Middle frontal gyrus (tissue), 1 donor: Measurements from ENCODE around the gene C1QBP.
A peak's percentile ranks its signal among the peaks of the same experiment; 100 is the strongest.
"Not testable (repeated sequence)": the region's sequence is repeated elsewhere in the genome, so short reads cannot be mapped to it uniquely, and the experiment has no call there.

ENCODE experiments used
- DNase-seq: peaks from one replicate; pipeline ENCODE4 v3.0.0-alpha.2; 2015; ENCODE audit warnings: low spot score; ENCODE audit errors: extremely low spot score

Gene C1QBP, protein sequence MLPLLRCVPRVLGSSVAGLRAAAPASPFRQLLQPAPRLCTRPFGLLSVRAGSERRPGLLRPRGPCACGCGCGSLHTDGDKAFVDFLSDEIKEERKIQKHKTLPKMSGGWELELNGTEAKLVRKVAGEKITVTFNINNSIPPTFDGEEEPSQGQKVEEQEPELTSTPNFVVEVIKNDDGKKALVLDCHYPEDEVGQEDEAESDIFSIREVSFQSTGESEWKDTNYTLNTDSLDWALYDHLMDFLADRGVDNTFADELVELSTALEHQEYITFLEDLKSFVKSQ

GRCh38 chr17:5438716-5439445 is at the start of gene C1QBP:
TSS of gene C1QBP (minus strand) at chr17:5439155. CDS start at chr17:5439073, 82 bp downstream.
- DNase-seq = peak; percentile 89

DNA sequence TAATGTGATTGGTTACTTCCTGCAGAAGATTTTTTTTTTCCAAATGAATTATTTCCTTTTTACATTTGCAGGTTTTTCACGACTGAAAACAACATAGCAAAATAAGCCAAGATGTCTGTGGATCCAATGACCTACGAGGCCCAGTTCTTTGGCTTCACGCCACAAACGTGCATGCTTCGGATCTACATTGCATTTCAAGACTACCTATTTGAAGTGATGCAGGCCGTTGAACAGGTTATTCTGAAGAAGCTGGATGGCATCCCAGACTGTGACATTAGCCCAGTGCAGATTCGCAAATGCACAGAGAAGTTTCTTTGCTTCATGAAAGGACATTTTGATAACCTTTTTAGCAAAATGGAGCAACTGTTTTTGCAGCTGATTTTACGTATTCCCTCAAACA is 49.8 kb upstream of the C1QBP start:
- DNase-seq = no peak

DNA sequence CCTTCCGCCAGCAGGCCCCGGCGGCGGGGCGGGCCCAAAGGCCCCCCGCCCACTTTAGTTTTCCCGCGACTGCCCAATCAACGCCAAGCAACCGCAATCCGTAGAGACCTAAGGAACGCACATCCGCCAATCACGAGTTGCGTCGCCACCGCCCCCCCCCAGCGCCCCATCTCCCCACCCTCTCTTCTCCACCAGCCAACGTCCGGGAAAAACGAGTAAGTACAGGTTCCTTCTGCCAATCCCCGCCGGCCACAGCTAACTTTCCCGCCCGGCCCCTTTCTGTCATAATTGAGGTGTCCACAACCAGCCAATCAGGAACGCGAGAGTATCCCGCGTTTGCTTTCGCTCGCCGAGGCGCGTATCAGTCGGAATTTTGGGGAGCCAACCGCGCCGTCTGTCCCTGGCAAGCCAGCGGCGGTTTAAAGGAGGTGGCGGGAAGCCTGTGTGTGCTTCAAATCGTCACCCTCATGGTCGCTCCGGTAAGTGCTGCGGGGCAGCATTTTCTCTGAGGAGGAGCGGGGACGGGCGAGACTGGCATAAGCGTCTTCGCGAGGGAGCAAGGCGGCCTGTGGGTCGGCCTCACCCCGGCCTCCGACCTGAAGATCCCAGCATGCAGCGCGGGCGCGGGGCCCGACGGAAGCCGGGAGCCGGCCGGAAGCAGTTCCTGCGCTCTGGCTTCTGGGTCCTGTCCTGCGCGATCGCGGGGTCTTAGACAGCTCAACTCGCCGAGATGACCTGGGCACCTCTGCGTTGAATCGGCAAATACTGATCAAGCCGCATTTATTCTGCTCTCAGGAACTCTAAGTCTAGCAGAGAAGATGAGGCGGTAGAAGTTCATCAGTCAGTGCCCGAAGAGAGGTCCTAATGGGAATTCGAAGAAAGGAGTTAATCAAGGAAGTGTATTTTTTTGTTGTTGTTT is 47.5 kb upstream of the C1QBP start, which contains the start of gene MIS12:
Gene MIS12 (plus strand): TSS at position 361 of the 919 bp plus-strand sequence. CDS start 2,297 bp downstream, outside the sequence.
- DNase-seq = peak; percentile 96

GRCh38 chr17:5485270-5486205 is 46.6 kb upstream of the C1QBP start, which contains the start of gene DERL2:
TSS of gene DERL2 (minus strand) at chr17:5486178. CDS start at chr17:5486161, 17 bp downstream.
- DNase-seq = no peak

DNA sequence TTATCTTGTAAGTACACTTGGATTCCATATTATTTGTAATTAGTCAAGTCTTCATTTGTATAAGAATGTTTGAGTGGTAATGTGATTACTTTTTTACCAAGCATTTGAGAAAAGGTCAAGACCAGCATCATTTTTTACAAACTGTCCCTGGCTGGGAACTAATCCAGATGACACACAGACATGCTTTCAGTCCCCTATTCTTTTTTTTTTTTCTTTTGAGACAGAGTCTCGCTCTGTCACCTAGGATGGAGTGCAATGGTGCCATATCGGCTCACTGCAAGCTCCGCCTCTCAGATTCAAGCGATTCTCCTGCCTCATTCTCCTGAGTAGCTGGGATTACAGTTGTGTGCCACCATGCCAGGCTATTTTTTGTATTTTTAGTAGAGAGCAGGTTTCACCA is 42.5 kb upstream of the C1QBP start:
- no peak for DNase-seq

GRCh38 chr17:5480962-5481361 is 42.0 kb upstream of the C1QBP start:
- DNase-seq = no peak

DNA sequence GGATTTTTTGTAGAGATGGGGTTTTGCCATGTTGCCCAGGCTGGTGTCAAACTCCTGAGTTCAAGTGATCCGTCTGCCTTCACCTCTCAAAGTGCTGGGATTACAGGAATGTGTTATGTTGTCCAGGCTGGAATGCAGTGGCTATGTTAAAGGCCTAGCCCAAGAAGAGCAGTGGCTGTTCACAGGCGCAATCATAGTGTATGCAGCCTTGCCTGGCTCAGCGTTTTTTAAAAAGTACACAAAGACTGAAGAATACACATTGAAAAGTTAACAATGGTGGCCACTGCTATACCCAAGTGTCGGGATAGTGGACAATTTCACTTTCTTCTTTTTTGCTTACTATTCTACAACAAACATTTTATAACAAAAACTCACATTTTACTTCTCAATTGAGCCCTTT is 40.0 kb upstream of the C1QBP start:
- no peak for DNase-seq

GRCh38 chr17:5473906-5474305 is 35.0 kb upstream of the C1QBP start:
- DNase-seq = no peak

GRCh38 chr17:5472511-5472910 is 33.6 kb upstream of the C1QBP start:
- DNase-seq = no peak

DNA sequence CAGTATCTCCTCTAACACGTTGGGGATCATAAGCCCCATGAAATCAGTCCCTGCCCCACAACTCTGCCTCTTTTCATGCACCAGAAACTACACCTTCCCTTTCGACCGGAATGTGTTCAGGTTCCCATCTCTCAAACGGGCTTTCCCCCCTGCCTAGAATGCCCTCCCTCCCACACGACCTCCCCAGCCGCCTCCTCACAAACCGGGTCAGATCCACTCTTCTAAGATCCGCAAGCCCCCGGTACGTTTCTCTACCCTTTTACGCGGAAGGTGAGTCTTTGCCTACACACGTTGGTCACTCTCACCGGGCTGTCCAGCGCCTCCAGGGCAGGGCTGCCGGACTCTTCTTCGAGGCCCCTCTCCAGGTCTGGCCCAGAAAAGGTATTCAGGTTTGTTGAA is 29.1 kb upstream of the C1QBP start:
- DNase-seq = no peak

- no peak for DNase-seq
Observed at GRCh38 chr17:5467416-5467815, 28.5 kb upstream of the C1QBP start.

DNA sequence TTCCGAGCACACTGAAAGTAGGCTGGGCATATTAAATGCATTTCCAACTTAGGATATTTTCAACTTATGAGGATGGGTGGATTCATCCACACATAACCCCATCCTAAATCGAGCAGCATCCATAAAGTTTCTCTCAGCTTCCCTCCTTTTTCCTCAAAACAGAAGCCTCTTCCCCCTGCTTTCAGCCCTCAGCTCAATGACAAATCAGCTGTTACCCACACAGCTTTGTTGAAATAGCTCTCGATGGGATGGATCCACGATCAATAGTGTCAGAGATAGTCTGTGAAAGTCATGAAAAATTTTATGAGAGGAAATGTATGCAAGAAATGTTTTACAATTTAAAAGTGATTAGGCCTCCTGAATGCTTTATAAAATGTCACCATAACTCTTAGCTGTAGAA is 27.3 kb upstream of the C1QBP start:
- DNase-seq = no peak

DNA sequence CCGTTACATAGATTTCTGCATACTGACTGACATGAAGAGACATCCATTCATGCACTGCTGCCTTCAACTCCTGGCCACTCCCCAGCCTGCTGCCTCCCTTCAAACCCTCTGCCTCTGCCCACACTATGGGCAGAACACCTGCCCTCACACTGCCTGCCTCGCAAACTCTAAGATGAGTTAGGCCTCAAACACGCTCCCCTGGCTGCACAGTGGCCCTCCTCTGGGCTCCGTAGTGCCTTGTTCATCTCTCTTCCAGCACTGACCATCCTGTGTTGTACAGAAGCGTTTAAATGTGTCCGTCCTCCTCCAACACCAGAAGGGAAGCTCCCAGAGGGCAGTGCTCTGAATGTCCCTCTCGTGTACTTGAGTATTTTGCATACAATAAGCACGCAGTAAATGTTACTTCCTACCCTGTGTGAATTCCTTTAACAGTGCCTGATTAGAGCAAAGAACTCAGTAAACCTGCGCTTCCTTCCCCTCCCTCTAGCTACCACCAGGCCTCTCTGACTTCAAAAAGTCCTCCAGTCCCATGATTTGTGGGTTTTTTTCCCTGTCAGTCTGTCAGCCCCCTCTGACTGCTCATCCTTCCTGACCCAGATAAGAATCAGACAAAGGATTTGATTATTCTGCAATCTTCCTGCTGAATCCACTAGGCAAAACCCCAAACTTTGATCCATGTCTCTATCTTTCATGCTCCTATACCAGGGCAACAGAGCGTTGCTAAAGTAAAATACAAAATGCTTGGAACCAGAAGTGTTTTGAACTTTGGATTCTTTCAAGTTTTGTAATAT is 26.0 kb upstream of the C1QBP start:
- no peak for DNase-seq

GRCh38 chr17:5446786-5447185 is 7.8 kb upstream of the C1QBP start:
- DNase-seq = peak; percentile 44

- DNase-seq = no peak
Observed at GRCh38 chr17:5444209-5444608, 5.3 kb upstream of the C1QBP start.

DNA sequence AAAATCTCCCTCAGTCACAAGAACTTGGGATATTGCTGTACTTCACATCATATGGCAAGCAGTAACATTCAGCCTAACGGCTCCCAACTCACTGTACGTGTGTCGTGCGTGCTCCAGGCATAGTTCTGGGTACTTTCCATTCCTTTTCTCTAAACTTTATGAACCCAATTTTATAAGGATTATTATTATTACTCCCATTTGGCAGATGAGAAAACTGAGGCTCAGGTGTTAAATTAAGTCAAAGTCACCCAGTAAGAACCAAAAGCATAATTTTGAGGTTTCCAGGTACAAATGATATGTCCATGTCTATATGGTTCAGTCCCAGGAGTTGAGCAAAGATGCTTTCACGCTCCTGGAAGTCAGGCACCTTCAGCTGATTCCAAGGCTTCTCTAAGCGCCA is 4.8 kb upstream of the C1QBP start:
- DNase-seq = no peak

GRCh38 chr17:5439446-5439764 is 450 bp upstream of the C1QBP start:
- DNase-seq = no peak

DNA sequence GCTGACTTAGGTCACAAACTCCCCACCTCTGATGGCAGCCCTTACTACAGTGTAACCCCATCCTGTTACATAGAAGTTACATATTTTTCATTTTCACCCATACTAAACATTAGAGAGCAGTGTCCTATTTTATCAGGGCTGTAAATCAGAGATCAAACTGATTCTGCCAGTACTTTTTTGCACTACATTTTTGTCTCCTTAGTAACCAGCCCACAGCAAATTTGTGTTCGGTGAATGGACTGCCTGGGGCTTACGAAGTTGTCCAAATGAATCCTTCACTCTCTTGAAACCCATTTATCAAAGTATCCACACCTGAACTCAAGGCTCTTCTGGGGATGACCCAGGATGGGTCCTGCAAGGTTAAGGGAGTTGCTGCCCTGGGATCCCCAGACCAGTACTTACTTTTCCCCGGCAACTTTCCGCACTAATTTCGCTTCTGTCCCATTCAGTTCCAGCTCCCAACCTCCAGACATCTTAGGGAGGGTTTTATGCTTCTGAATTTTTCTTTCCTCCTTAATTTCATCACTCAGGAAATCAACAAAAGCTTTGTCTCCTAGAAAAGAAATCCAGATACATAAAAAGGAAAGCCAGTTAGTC is 1.1 kb downstream of the C1QBP start:
- no peak for DNase-seq

- DNase-seq = not testable (repeated sequence)
Observed at GRCh38 chr17:5435781-5436315, 3.1 kb downstream of the C1QBP start.
